NB4 (cell line): ENCODE results near the gene KAT6B.

ENCODE experiments used
- DNase-seq: peaks from one replicate; pipeline ENCODE4 v3.0.0; 2010; ENCODE audit warnings: low read depth
- H3K4me3 ChIP-seq: one replicate; pipeline ENCODE4 v1.5.1; 2011; ENCODE audit warnings: mild to moderate bottlenecking, low read depth, low read length, moderate library complexity
- CTCF ChIP-seq: IDR thresholded peaks from one replicate; pipeline ENCODE4 v1.5.1; 2012; ENCODE audit warnings: low read depth, low read length
- MYC ChIP-seq: IDR thresholded peaks from 2 replicates; pipeline ENCODE4 v1.6.1; 2011; ENCODE audit warnings: low read depth, low read length
- POLR2A ChIP-seq: IDR thresholded peaks from 2 replicates; pipeline ENCODE4 v1.6.1; 2011; ENCODE audit warnings: mild to moderate bottlenecking; ENCODE audit not compliant: insufficient read length; ENCODE audit errors: extremely low read depth
- TF ChIP-seq, protein P1 (sequence below): IDR thresholded peaks from 2 replicates; pipeline ENCODE4 v1.6.1; 2011; ENCODE audit warnings: low read depth, low read length

KAT6B gene

GRCh38 chr10:75065076-75065475, 238.7 kb downstream of the KAT6B start:
- TF ChIP-seq POLR2A (no peak), MYC (no peak), CTCF (no peak)
- TF ChIP-seq, protein P1, sequence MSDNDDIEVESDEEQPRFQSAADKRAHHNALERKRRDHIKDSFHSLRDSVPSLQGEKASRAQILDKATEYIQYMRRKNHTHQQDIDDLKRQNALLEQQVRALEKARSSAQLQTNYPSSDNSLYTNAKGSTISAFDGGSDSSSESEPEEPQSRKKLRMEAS: no peak
- H3K4me3 ChIP-seq: no peak overlapping the region

GRCh38 chr10:75066271-75066670, 239.9 kb downstream of the KAT6B start:
- H3K4me3 ChIP-seq: no peak overlapping the region
- no peak for TF ChIP-seq POLR2A
- TF ChIP-seq MYC: no peak
- TF ChIP-seq, protein P1: no peak
- no peak for TF ChIP-seq CTCF
- no peak for DNase-seq

More at GRCh38 chr10:75065076-75065475, 238.7 kb downstream of the KAT6B start:
- DNase-seq: no peak

DNA sequence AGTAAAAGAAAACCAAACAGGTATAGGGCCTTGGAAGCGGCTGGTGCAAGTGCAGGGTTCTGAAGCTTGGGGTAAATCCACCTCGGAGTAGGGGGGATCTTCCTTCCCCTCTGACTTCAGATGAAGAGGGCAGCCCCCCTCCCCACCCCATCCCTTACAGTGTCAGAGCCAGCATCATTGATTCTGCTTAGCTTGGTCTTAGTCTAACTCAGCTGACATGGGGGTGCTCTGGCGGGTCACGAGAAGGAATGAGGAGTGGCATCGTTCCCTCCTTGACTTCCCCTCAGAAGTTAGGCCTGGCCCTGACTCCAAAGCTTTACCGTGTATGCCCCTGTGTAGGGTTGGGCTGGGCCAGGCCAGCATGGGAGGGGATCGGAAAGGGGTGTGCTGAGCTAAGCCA, 240.9 kb downstream of the KAT6B start:
- H3K4me3 ChIP-seq: no peak overlapping the region
- no peak for DNase-seq
- TF ChIP-seq, protein P1: no peak
- TF ChIP-seq MYC (no peak), POLR2A (no peak), CTCF (no peak)

GRCh38 chr10:75068523-75068922, 242.1 kb downstream of the KAT6B start:
- no peak for TF ChIP-seq MYC
- TF ChIP-seq POLR2A: no peak
- TF ChIP-seq, protein P1: no peak
- no peak for TF ChIP-seq CTCF
- DNase-seq: no peak
- no peak overlapping the region for H3K4me3 ChIP-seq

- TF ChIP-seq, protein P1: no peak
- no peak for TF ChIP-seq CTCF
- TF ChIP-seq POLR2A: no peak
- TF ChIP-seq MYC: no peak
- no peak overlapping the region for H3K4me3 ChIP-seq
- no peak for DNase-seq
These were observed 244.1 kb downstream of the KAT6B start for GRCh38 chr10:75070476-75070875.

DNA sequence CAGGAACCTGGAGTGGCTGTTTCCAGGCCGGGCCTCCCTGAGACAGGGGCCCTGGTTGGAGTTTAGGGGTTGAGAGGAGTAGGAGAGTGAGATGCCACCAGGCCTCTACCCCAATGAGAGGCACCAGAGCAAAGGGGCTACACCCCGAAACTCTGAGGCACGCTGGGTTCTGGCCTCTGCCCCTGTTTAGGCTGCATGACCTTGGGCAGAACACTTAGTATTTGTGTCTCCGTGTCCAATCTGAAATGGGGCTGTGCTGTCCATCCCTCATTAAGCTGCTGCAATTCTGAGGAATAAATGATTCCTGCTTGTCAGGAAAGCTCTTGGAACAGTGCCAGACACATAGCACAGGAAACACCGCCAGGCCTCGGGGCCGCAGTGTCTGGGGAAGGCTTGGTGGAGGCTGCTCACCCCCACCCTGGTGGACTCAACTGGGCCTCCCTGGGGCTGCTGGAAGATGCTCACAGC, 244.6 kb downstream of the KAT6B start:
- TF ChIP-seq, protein P1: no peak
- TF ChIP-seq POLR2A: no peak
- no peak for TF ChIP-seq MYC
- TF ChIP-seq CTCF: no peak
- H3K4me3 ChIP-seq: no peak overlapping the region
- DNase-seq: no peak
